Hepatocyte (in vitro differentiated cells): Measurements from ENCODE around the gene SNX11.

Experiments
- EZH2 ChIP-seq: fragments of 200-600 bp; sonication (generic); IDR thresholded peaks from 2 replicates; pipeline ENCODE4 v1.6.1; 2016; ENCODE audit warnings: antibody characterized with exemption, mild to moderate bottlenecking, borderline replicate concordance
- TF ChIP-seq, protein P1 (sequence below): fragments of 200-600 bp; sonication (generic); IDR thresholded peaks from 2 replicates; pipeline ENCODE4 v1.5.1; 2016; ENCODE audit warnings: antibody characterized with exemption, mild to moderate bottlenecking; ENCODE audit not compliant: poor library complexity

DNA sequence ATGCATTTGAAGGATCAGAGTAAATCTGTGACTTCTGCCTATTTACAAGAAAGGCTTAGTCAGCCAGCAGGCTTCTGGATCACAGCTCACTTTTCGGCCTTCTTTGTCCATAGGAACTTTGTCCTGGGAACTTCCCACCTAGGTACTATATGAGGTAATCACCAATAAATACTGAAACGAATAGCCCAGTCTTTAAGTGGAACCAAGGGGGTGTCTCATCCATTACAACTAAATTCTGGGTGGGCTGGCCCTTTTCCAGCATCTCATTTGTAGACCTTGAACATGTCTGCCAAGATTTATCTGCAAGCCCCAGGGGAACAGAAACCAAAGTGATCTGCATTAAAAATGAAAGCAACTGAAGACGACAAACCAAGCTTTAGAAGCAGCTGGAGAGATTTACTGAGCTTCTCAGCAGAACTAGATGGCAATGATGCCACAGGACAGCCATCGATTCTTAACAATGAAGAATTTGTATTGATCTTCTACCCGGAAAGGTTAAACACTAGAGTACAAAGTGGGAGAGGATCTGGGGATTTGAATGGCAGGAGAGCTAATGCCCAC lies 55.5 kb downstream of the SNX11 start:
- TF ChIP-seq EZH2 = no peak
- TF ChIP-seq, protein P1, sequence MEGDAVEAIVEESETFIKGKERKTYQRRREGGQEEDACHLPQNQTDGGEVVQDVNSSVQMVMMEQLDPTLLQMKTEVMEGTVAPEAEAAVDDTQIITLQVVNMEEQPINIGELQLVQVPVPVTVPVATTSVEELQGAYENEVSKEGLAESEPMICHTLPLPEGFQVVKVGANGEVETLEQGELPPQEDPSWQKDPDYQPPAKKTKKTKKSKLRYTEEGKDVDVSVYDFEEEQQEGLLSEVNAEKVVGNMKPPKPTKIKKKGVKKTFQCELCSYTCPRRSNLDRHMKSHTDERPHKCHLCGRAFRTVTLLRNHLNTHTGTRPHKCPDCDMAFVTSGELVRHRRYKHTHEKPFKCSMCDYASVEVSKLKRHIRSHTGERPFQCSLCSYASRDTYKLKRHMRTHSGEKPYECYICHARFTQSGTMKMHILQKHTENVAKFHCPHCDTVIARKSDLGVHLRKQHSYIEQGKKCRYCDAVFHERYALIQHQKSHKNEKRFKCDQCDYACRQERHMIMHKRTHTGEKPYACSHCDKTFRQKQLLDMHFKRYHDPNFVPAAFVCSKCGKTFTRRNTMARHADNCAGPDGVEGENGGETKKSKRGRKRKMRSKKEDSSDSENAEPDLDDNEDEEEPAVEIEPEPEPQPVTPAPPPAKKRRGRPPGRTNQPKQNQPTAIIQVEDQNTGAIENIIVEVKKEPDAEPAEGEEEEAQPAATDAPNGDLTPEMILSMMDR = no peak
